Astrocyte (in vitro differentiated cells and primary cell): ENCODE measurements around the gene PCP4. TPM values are rescaled to one million over a fixed set of nuclear protein-coding genes. Genes with fewer than 3 reads are reported as not detected.

Source experiments
- DNase-seq: peaks from one replicate; pipeline ENCODE4 v3.0.0-alpha.2; 2010; ENCODE audit warnings: low read depth
- FAIRE-seq: peaks from 2 replicates; lab custom pipeline; 2011; peaks lifted over from hg19 to GRCh38; lab: Jason Lieb, UNC
- H2AFZ ChIP-seq: 2 replicates; pipeline ENCODE4 v1.6.0; 2012; ENCODE audit warnings: low read depth, low read length, inconsistent platforms
- H3K27ac ChIP-seq: 2 replicates; pipeline ENCODE4 v1.5.1; 2011; ENCODE audit warnings: low read depth, low read length, inconsistent platforms
- H3K27me3 ChIP-seq: 2 replicates; pipeline ENCODE4 v1.6.0; 2011; ENCODE audit warnings: low read length, inconsistent platforms; ENCODE audit not compliant: insufficient read depth
- H3K36me3 ChIP-seq: 2 replicates; pipeline ENCODE4 v1.5.1; 2011; ENCODE audit warnings: low read length, inconsistent platforms; ENCODE audit not compliant: insufficient read depth
- H3K4me1 ChIP-seq: 2 replicates; pipeline ENCODE4 v1.5.1; 2011; ENCODE audit warnings: low read length, inconsistent platforms; ENCODE audit not compliant: insufficient read depth
- H3K4me2 ChIP-seq: 2 replicates; pipeline ENCODE4 v1.6.0; 2012; ENCODE audit warnings: low read length, inconsistent platforms
- H3K4me3 ChIP-seq: 2 replicates; pipeline ENCODE4 v1.5.1; 2011; ENCODE audit warnings: low read depth, mild to moderate bottlenecking, low read length, inconsistent platforms; ENCODE audit not compliant: insufficient read depth
- H3K79me2 ChIP-seq: 2 replicates; pipeline ENCODE4 v1.6.0; 2012; ENCODE audit warnings: mild to moderate bottlenecking, low read length, inconsistent platforms; ENCODE audit not compliant: insufficient read depth
- H3K9ac ChIP-seq: 2 replicates; pipeline ENCODE4 v1.6.0; 2012; ENCODE audit warnings: mild to moderate bottlenecking, low read length, inconsistent platforms
- H3K9me3 ChIP-seq: 2 replicates; pipeline ENCODE4 v1.5.1; 2012; ENCODE audit warnings: low read depth, mild to moderate bottlenecking, low read length, inconsistent platforms; ENCODE audit not compliant: insufficient read depth
- H4K20me1 ChIP-seq: 2 replicates; pipeline ENCODE4 v1.6.0; 2012; ENCODE audit warnings: low read length, inconsistent platforms; ENCODE audit not compliant: insufficient read depth
- H3K27ac Mint-ChIP-seq: one replicate; pipeline ENCODE4 v1.8.0; 2021; ENCODE audit warnings: mild to moderate bottlenecking, mixed read lengths; ENCODE audit not compliant: unreplicated experiment
- H3K27me3 Mint-ChIP-seq: one replicate; pipeline ENCODE4 v1.8.0; 2021; ENCODE audit warnings: low read depth, mixed read lengths; ENCODE audit not compliant: unreplicated experiment
- H3K36me3 Mint-ChIP-seq: one replicate; pipeline ENCODE4 v1.8.0; 2021; ENCODE audit warnings: low read depth, mixed read lengths; ENCODE audit not compliant: unreplicated experiment
- H3K4me1 Mint-ChIP-seq: one replicate; pipeline ENCODE4 v1.8.0; 2021; ENCODE audit warnings: low read depth, mixed read lengths; ENCODE audit not compliant: unreplicated experiment
- H3K4me3 Mint-ChIP-seq: one replicate; pipeline ENCODE4 v1.8.0; 2021; ENCODE audit warnings: mild to moderate bottlenecking, moderate library complexity, mixed read lengths; ENCODE audit not compliant: unreplicated experiment
- H3K9me3 Mint-ChIP-seq: one replicate; pipeline ENCODE4 v1.8.0; 2021; ENCODE audit warnings: mild to moderate bottlenecking, mixed read lengths; ENCODE audit not compliant: unreplicated experiment
- EZH2 ChIP-seq: IDR thresholded peaks from 2 replicates; pipeline ENCODE4 v1.6.1; 2012; ENCODE audit warnings: mild to moderate bottlenecking, low read length, inconsistent platforms; ENCODE audit not compliant: insufficient read depth
- total RNA-seq: library from RNA; stranded (reverse); gene quantifications from 2 replicates; pipeline ENCODE4 v1.2.1, GENCODE V29; 2021
- TF ChIP-seq, protein P1 (sequence below): IDR thresholded peaks from 2 replicates; pipeline ENCODE4 v1.5.1; 2011; ENCODE audit warnings: low read depth, mild to moderate bottlenecking, inconsistent platforms, low read length, moderate library complexity; ENCODE audit not compliant: insufficient read depth

PCP4 gene
- total RNA-seq, 1 donor from 2014 or later, result 0.68 TPM

DNA sequence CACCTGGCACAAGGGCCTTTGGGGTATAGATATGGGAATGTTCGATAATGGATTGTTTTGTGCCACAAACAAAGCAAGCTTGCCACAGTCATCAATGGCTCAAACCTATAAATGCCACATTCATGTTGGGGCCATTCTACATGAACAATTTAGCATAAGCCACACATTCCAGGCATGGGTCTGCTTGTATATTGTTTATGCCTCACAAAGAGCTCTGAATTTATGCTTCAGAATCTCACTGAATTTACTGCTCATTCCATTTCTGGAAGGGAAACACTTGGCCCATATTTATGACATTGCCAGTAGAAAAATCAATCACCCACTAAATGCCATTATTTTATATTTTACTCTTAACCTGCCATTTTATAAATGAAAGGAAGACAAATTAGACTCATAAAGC lies 6.4 kb downstream of the PCP4 start:
- Histone ChIP-seq H3K4me3 (no peak overlapping the region), H3K9ac (no peak overlapping the region), H3K36me3 (no peaks in the 10 kb centered on the region), H3K27ac (no peak overlapping the region), H4K20me1 (no peaks in the 10 kb centered on the region), H3K4me2 (no peak overlapping the region), H2AFZ (no peak overlapping the region), H3K9me3 (no peaks in the 10 kb centered on the region), H3K27me3 (peaks cover 2% of the 10 kb centered on the region), H3K4me1 (no peaks in the 10 kb centered on the region), H3K79me2 (no peaks in the 10 kb centered on the region)
- Mint-ChIP-seq H3K9me3 (no peaks in the 10 kb centered on the region), H3K27ac (no peak overlapping the region), H3K27me3 (peaks cover 11% of the 10 kb centered on the region), H3K36me3 (no peaks in the 10 kb centered on the region), H3K4me3 (no peak overlapping the region), H3K4me1 (no peaks in the 10 kb centered on the region)
- DNase-seq, result no peak
- no peak for TF ChIP-seq EZH2
- TF ChIP-seq, protein P1, sequence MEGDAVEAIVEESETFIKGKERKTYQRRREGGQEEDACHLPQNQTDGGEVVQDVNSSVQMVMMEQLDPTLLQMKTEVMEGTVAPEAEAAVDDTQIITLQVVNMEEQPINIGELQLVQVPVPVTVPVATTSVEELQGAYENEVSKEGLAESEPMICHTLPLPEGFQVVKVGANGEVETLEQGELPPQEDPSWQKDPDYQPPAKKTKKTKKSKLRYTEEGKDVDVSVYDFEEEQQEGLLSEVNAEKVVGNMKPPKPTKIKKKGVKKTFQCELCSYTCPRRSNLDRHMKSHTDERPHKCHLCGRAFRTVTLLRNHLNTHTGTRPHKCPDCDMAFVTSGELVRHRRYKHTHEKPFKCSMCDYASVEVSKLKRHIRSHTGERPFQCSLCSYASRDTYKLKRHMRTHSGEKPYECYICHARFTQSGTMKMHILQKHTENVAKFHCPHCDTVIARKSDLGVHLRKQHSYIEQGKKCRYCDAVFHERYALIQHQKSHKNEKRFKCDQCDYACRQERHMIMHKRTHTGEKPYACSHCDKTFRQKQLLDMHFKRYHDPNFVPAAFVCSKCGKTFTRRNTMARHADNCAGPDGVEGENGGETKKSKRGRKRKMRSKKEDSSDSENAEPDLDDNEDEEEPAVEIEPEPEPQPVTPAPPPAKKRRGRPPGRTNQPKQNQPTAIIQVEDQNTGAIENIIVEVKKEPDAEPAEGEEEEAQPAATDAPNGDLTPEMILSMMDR, result no peak
- no peak for FAIRE-seq

DNA sequence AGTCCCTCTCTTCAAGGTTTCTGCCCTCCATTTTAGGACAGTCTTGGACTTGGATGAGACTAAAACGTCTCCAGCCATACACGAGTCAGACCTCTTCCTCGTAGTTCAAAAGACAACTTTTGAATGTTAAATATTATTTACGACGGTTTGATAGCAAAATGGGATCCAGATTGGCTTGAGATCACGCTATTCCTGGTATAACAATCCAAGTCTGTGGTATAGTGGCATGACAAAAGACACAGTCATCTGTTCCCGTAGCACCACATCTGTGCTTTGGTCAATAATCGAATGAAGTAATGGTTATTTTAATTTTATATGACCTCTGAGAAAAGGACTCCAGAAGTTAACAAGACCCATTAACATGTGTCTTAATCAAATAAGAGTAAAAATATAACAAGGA lies 7.0 kb downstream of the PCP4 start:
- no peaks in the 10 kb centered on the region for H3K4me1 Mint-ChIP-seq
- no peak overlapping the region for H3K27ac Mint-ChIP-seq
- Histone ChIP-seq H3K27me3 (peaks cover 1% of the 10 kb centered on the region), H3K27ac (no peak overlapping the region), H4K20me1 (no peaks in the 10 kb centered on the region), H3K4me2 (no peak overlapping the region), H3K4me3 (no peak overlapping the region), H3K4me1 (no peaks in the 10 kb centered on the region), H3K9ac (no peak overlapping the region), H3K79me2 (no peaks in the 10 kb centered on the region), H3K36me3 (no peaks in the 10 kb centered on the region), H2AFZ (no peak overlapping the region), H3K9me3 (no peaks in the 10 kb centered on the region)
- no peak for DNase-seq
- peaks cover 9% of the 10 kb centered on the region for H3K27me3 Mint-ChIP-seq
- TF ChIP-seq EZH2, result no peak
- TF ChIP-seq, protein P1, result no peak
- no peaks in the 10 kb centered on the region for H3K9me3 Mint-ChIP-seq
- no peaks in the 10 kb centered on the region for H3K36me3 Mint-ChIP-seq
- FAIRE-seq, result no peak
- no peak overlapping the region for H3K4me3 Mint-ChIP-seq

DNA sequence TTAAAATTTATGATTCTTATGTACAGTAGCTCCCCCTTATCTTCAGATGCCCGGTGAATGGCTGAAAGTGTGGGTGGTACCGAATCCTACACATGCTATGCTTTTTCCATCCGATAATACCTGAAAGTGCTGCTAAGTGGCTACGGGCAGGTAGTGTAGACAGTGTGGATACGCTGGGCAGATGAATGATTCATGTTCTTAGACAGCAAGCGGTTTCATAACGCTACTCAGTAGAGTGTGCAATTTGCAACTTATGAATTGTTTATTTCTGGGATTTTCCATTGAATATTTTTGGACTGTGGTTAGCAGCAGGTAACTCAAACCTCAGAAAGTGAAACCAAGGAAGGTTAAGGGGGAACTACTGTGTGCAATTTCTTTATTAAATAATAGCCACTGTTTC lies 7.5 kb downstream of the PCP4 start:
- Histone ChIP-seq H4K20me1 (no peaks in the 10 kb centered on the region), H3K4me3 (no peak overlapping the region), H3K36me3 (no peaks in the 10 kb centered on the region), H3K4me1 (no peaks in the 10 kb centered on the region), H2AFZ (no peak overlapping the region), H3K9ac (no peak overlapping the region), H3K4me2 (no peak overlapping the region), H3K9me3 (no peaks in the 10 kb centered on the region), H3K79me2 (no peaks in the 10 kb centered on the region), H3K27ac (no peak overlapping the region), H3K27me3 (no peaks in the 10 kb centered on the region)
- DNase-seq (no peak), FAIRE-seq (no peak)
- Mint-ChIP-seq H3K27ac (no peak overlapping the region), H3K27me3 (peaks cover 5% of the 10 kb centered on the region), H3K4me1 (no peaks in the 10 kb centered on the region), H3K4me3 (no peak overlapping the region), H3K36me3 (no peaks in the 10 kb centered on the region), H3K9me3 (no peaks in the 10 kb centered on the region)
- TF ChIP-seq EZH2, result no peak
- TF ChIP-seq, protein P1, result no peak
